GM18526 (cell line): Measurements from ENCODE around the gene TRPV4.

Experiments used
- POLR2A ChIP-seq: IDR thresholded peaks from 3 replicates; pipeline ENCODE4 v1.6.1; 2011; ENCODE audit not compliant: insufficient read length; ENCODE audit errors: extremely low read depth

Gene TRPV4

DNA sequence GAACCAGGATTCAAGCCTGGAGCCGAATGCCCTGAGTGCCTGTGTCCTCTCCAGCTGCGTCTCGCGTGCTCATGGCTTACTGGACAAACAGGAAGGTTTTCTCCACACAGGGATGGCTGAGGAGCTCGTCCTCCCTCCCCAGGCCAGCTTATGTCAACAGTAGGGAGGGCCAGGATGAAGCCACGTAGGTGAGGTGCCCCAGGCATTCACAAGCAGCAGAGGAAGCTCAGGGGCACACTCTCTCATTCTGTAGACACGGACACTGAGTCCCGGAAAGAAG, 49.3 kb downstream of the TRPV4 start:
- TF ChIP-seq POLR2A = no peak

DNA sequence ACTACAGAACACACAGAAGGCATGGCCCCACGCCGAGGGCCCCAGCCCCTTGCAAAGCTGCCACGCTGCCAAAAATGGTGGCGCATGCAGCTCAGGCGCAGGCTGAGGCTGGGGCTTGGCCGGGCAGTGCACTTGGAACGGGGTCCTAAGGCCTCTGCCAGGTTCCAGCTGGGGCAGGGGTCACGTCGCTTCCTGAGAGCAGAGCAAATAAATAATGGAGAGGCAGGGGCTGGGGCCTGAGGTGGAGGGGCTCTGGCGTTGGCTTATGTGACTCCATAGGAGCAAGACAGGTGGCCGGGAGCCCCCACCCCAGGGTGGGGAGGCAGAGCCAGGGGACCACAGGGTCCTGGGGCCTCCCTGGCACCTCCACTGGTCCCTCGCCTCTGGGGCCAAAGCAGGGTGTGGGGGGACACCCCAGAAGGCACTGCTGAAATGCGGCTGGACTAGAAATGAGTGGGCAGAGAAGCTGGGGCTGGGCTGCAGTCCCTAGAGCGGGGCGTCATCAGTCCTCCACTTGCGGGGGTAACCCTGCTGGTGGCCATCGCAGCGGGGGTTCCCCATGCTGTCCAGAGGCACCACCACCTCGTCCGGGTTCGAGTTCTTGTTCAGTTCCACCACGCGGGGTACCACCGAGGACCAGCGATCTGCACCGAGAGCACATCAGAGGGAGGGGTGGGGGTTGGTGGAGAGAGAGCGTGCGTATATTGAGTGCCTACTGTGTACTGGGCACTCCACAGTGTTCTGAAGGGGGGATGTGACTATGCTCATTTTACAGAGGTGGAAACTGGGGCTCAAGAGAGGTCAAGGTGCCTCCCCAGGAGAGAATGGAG, 49.8 kb downstream of the TRPV4 start:
- TF ChIP-seq POLR2A = no peak

DNA sequence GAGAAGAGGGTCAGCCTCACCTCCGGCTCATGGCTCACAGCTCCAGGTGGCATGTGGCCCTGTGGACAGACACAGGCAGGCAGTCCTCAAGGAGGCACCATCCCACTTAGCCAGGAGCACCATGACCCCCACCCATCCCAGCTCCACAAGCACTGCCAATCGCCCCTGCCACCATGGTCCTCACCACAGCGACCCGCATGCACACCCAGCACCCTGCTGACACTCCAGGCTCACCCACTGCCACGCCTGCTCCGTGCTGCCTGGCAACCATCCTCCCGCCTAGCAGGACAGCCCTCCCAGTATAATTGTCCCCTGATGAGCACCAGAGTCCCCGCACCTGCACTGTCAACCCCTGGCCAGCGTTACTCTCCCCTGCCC, 50.9 kb downstream of the TRPV4 start:
- TF ChIP-seq POLR2A = no peak

DNA sequence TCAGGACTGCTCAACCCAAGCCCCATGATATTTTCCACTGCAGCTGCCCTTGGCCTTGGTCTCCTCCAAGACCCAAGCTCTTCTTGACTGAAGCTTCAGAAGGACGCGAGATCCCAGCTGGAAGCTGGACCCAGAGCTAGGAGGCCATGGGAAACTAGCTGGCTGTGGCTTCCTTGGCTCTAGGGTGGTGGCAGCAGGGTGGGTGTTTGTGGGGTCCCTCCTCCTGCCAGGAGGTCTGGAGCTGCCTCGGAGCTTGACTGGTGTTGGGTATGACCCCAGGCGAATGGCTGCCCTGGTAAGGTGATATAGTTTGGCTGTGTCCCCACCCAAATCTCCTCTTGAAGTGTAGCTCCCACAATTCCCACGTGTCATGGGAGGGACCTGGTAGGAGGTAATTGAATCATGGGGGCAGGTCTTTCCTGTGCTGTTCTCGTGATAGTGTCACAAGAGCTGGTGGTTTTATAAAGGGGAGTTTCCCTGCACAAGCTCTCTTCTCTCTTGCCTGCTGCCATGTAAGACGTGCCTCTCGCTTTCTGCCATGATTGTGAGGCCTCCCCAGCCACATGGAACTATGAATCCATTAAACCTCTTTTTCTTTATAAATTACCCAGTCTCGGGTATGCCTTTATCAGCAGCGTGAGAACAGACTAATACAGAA, 51.4 kb downstream of the TRPV4 start:
- no peak for TF ChIP-seq POLR2A

DNA sequence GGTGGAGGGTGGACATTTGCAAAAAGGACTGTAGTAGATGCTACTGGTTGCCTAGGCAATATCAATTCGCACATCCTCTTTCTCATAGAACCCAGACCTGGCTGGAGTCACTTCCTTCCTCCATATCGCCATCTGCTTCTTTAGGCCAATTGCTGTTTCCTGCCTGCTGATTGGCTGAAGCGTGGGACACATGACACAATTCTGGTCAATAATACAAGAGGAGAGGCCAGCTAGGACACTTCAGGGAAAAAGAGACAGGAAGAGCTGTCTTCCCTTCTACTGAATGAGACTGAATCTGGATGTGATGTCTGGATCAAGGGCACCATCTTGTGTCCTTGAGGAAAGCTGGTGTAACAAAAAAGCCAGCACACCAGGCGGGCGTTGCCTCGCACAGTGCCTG, 53.8 kb downstream of the TRPV4 start:
- TF ChIP-seq POLR2A = no peak

DNA sequence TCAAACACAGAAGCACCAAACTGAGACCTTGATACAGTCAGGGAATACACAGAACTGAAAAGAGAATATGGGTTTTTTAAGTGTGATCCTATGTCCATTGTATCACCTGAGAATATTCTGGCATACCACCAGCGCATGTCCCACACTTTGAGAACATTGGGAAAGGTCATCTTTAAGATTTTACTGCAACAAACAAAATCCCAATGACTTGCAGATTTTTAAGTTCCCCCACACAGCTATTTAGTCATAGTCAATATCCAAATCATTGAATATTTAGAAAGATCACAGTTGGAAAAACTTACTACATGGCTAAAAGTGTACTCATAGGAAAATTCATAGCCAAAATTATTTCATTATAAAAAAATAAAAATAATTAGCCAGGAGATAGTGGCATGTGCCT, 54.5 kb downstream of the TRPV4 start:
- no peak for TF ChIP-seq POLR2A

DNA sequence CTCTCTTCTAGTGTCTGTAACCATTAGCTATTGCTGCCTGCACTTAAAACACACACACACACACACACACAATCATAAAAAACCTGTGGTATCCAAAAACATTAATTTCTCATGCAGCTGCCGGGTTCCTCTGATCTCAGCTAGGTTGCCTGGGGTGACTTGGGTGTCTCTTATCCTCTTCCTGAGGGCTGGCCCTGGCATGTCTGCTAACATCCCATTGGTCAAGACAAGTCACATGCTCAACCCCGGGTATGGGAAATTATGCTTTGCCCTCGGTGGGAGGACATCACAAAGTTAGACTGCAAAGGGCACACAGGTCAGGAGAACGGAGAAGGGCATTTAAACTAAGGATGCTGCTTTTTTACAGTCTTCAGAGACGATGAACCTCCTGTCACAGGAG, 55.7 kb downstream of the TRPV4 start:
- TF ChIP-seq POLR2A = no peak

DNA sequence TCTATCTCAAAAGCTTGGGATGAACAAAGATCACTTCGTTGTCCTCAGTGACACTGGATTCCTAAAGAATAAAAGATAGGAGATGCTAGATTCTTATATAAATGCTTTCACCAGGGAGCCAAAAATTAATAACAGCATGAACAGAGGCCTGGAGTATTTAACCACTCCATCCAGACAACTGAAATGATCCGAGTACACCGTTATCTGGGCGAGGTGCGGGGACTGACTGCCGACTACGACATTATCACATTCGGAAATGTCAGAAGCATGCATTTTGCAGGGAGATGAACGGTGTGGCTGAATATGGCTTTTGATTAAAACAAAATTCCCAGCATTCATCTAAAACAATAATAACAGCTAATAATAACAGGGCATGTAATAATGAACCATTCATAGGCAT, 56.6 kb downstream of the TRPV4 start:
- no peak for TF ChIP-seq POLR2A

DNA sequence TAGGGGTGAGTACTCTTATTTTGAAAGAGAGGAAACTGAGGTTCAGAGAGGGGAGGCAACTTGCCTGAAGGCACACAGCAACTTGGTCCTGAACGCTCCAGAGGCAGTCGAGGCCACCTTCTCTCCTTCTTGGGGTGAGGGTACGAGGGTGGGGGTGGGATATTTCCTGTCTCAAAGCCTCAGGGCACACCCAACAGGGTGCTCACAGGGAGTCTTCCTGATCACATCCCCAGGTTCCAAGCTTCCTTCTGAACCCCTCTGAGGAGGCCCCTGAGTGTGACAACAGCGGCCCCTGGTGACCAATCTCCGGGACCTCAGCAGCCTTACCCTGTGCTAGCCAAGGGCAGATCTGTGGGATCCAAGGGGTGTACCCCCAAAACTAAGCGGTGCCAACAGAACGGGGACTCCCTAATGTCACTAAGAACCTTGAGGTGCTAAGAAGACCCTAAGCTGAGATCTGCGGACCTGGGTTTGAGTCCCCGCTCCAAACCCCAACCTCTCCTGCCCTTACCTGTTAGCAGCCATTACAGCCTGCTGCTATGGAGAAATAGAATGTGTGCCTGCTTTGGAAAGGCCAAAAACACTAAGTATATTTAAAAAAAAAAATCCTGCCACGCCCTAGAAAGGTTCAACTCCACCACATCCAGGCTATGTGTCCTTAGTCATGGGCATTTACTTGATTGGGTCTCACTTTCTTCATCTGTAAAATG, 57.9 kb downstream of the TRPV4 start:
- no peak for TF ChIP-seq POLR2A

DNA sequence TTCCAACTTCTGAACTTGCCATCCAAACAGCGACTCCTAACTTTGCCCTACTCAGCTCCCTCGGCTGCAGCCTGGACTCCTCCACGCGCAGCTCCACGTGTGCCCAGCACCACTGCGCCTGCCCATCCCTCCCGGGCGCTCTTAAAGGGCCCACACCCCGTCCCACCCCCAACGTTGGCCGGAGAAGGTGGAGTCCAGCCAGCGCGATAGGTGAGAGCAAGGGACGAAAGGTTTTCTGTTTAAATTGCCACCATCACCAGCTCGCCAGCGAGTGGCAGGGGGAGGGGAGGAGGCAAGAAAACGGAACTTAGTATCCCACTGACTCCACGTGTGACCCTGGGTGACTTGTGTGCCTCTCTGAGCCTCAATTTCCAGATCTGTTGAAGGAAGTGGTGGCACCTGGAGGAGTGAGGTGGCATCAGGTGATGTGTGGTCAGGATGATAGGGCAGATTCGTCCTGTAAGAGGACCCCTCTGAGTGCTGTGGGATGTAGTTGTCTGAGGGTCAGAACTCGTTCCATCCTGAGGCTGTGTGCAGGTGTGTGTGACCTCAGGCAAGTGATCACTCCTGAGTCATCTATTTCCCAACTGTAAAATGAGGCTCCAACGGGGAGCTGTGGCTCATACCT, 59.7 kb downstream of the TRPV4 start:
- TF ChIP-seq POLR2A = no peak

DNA sequence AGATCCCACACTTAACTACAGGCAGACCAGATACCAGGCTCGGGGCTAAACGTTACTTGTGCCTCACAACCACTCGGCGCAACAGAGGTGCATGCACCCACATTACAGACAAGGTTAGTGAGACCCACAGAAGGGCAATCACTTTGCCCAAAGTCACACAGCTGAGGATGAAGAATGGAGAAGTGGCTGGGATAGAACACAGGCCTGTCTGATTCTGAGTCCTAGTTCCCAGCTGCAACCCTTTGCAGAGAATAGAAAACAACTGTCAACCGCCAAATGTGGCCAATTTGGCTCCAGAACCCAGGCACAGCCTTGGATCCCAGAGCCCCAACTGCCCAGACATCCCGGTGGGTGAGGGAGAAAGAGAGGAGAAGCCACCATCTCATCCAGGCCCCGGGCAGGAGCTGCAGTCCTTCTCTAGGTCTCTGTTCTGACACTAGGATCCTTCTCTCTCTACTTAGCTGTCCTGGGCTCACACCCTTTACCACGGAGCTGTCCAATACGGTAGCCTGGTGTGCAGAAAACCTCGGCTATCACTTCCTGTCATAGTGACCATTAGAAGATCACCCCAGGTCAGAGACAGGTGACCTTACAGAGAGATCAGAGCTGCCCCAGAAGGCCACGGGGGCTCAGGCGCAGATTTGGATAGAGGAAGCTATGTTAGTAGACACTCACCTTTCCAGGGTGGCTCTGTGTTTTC, 60.4 kb downstream of the TRPV4 start:
- TF ChIP-seq POLR2A = no peak

DNA sequence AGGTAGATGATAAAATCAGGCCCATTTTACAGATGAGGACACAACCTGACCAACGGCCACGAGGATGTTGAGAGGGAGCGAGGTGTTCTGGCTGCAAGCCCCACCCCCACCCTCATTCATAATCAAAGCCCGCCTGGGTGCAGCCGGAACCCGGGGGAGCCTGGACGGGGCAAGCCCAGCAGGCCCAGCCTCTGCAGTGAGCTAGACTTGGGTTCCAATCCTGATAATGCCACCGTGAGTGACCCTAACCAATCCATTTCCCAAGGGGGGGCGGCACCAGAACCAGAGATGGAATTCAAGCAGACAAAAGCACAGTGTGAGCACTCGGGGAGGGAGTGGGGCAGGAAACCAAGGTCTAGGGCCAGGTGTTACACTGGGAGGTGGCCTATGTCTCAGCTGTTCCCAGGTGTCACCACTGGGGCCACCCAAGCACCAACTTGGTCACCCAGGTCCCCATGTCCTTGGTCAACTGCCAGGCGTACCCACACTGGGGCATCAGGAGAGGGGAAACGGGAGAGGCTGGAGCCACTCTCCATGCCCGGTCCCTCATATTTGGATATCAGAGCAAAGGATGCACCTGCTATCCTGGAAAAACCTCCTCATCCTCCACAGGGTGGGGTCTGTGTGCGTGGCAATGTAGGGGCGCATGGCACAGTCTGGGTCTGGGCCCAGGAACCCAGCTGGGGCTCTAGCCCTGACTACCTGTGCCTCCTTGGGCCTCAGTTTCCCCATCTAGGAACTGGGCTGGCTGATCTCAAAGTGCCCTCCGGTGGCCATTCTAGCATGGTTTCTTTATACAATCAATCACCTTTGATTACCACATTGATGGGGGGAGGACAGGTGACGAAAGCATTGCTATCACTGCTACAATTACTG, 61.2 kb downstream of the TRPV4 start:
- TF ChIP-seq POLR2A = no peak

DNA sequence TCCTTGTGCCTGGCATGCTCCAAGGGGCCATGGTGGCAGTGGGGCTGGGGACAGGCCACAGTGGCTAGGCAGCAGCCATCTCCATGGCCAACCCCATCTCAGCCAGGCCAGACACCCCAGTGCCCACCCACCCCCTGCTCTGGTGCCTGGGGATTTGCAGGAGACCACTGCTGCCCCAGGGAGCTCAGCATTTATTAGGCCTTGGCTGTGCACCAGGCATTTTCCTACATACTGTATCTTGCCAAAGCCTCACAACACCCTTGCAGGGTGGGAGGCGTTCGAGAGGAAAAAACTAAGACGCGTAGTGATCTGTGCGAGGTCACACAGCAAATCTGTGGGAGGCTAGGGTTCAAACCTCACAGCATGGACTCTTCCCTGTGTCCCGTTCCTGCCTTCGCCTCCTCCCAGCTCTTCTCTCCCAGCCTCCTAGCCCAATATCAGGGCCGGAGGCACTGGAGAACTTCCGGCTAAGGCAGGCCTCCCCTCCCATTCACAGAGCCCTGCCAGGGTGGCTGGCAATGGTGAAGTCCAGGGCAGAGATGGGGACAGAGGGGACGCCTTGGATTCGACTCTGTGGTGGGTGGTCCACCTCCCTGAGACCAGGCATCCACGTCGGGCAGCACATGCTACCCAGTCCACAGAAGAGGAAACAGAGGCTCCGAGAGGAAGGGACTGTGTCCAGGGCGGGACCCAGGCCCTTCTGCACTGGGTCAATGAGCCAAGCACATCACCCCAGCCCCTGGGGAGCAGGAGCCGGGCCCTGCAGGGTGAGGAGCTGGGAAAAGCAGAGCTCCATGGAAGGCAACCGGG, 62.1 kb downstream of the TRPV4 start:
- no peak for TF ChIP-seq POLR2A
